CD4-positive, alpha-beta T cell (primary cell): Measurements from ENCODE around the gene TRIM67. TPM values are rescaled to one million over a fixed set of nuclear protein-coding genes. Genes with fewer than 3 reads are reported as not detected.
"Not testable (repeated sequence)": the region's sequence is repeated elsewhere in the genome, so short reads cannot be mapped to it uniquely, and the experiment has no call there.

Source experiments
- ATAC-seq: fragments of 200-7000 bp; cut with Tn5 transposase; one replicate; pipeline ENCODE4 v1.10.0; 2022; ENCODE audit warnings: mild to moderate bottlenecking; ENCODE audit not compliant: poor library complexity
- CTCF ChIA-PET: fragments of 350-600 bp; sonication (Branson Sonifier 250); formaldehyde crosslinking; loops from one replicate; lab custom pipeline; 2021; ENCODE audit warnings: antibody characterized with exemption, inconsistent platforms; lab: Charles Lee
- POLR2A ChIA-PET: fragments of 350-600 bp; sonication (Branson Sonifier 250); formaldehyde crosslinking; loops from one replicate; lab custom pipeline; 2021; ENCODE audit warnings: antibody characterized with exemption, inconsistent platforms; lab: Charles Lee
- DNase-seq, 14 experiments: peaks; one replicate each; pipeline ENCODE4 v3.0.0-alpha.2; 2013 to 2020; ENCODE audit warnings: mixed read lengths in 2 of 14
- H3K27ac ChIP-seq, 2 donors: one replicate each; pipeline versions ENCODE4 v1.5.1 to v1.7.0; 2013; ENCODE audit warnings: low read length in 2 of 2, low read depth in 1 of 2, mild to moderate bottlenecking in 1 of 2
- H3K27me3 ChIP-seq, 2 experiments: 1 replicate in 1 of 2; 2 replicates in 1 of 2; pipeline versions ENCODE4 v1.6.1 to v1.7.0; 2013; ENCODE audit warnings: low read length in 2 of 2, control low read depth in 1 of 2, mild to moderate bottlenecking in 1 of 2, moderate library complexity in 1 of 2; ENCODE audit not compliant: insufficient read depth in 2 of 2, control insufficient read depth in 1 of 2
- H3K36me3 ChIP-seq: one replicate; pipeline ENCODE4 v1.6.1; 2013; ENCODE audit warnings: low read length, control low read depth; ENCODE audit not compliant: insufficient read depth
- H3K4me1 ChIP-seq: one replicate; pipeline ENCODE4 v1.6.1; 2013; ENCODE audit warnings: low read length, control low read depth; ENCODE audit not compliant: insufficient read depth
- H3K4me3 ChIP-seq: one replicate; pipeline ENCODE4 v1.5.1; 2013; ENCODE audit warnings: mild to moderate bottlenecking, low read length, moderate library complexity
- H3K9me3 ChIP-seq, 2 experiments: 1 replicate in 1 of 2; 2 replicates in 1 of 2; pipeline versions ENCODE4 v1.6.1 to v1.7.0; 2013; ENCODE audit warnings: low read length in 2 of 2, mild to moderate bottlenecking in 2 of 2, control low read depth in 1 of 2, moderate library complexity in 1 of 2; ENCODE audit not compliant: control insufficient read depth in 1 of 2, insufficient read depth in 1 of 2
- H3K27ac Mint-ChIP-seq: one replicate; pipeline ENCODE4 v1.8.0; 2020; ENCODE audit warnings: mixed read lengths
- H3K27me3 Mint-ChIP-seq: one replicate; pipeline ENCODE4 v1.8.0; 2021; ENCODE audit warnings: mixed read lengths
- H3K36me3 Mint-ChIP-seq: one replicate; pipeline ENCODE4 v1.8.0; 2021; ENCODE audit warnings: low read depth, mixed read lengths
- H3K4me1 Mint-ChIP-seq: one replicate; pipeline ENCODE4 v1.8.0; 2021; ENCODE audit warnings: low read depth, mixed read lengths
- H3K4me3 Mint-ChIP-seq: one replicate; pipeline ENCODE4 v1.8.0; 2020; ENCODE audit warnings: mild to moderate bottlenecking, mixed read lengths
- H3K9me3 Mint-ChIP-seq: one replicate; pipeline ENCODE4 v1.8.0; 2020; ENCODE audit warnings: mixed read lengths
- CTCF ChIP-seq: fragments of 200-600 bp; IDR thresholded peaks from one replicate; pipeline ENCODE4 v1.8.0; 2022; ENCODE audit warnings: antibody characterized with exemption, mild to moderate bottlenecking
- intact Hi-C, 2 experiments: fragments of 100-400 bp; cut with DNase I in 1 of 2; cut with micrococcal nuclease in 1 of 2; formaldehyde crosslinking; loops; one replicate each; pipeline versions ENCODE4 v1.15.1 to v1.9.0; 2023 to 2025; cut with DNase I, micrococcal nuclease
- total RNA-seq, 174 experiments: library from RNA in 2 of 174; stranded (reverse) in 2 of 174; gene quantifications; one replicate each; pipeline ENCODE4 v1.2.3 and lab custom pipeline; 2021 to 2026

Gene TRIM67
- total RNA-seq, 2 experiments from 2014 or later = not detected

- H3K4me1 Mint-ChIP-seq = peaks cover 11% of the 10 kb centered on the region
- no peak overlapping the region for H3K27ac ChIP-seq
- POLR2A ChIA-PET = interaction anchor here (1.0 kb wide), 1 partner anchor 238 kb away, joined by 3 read pairs; no protein-coding TSS in a partner anchor
Observed at GRCh38 chr1:231211005-231211857, 49.4 kb downstream of the TRIM67 start.

GRCh38 chr1:231212301-231212700, 50.4 kb downstream of the TRIM67 start:
- DNase-seq, H3K4me3 Mint-ChIP-seq, H3K36me3 ChIP-seq, H3K9me3 Mint-ChIP-seq, POLR2A ChIA-PET, H3K27ac ChIP-seq, ATAC-seq, H3K4me3 ChIP-seq, H3K9me3 ChIP-seq, H3K27ac Mint-ChIP-seq, H3K27me3 ChIP-seq, H3K36me3 Mint-ChIP-seq, H3K27me3 Mint-ChIP-seq: not testable (repeated sequence)
- CTCF ChIA-PET = interaction anchor here (1.6 kb wide), 1 partner anchor 234 kb away, joined by 3 read pairs; the partner anchor contains the start of genes ARV1 and TTC13
- H3K4me1 ChIP-seq = peaks cover 11% of the 10 kb centered on the region
- peaks cover 11% of the 10 kb centered on the region for H3K4me1 Mint-ChIP-seq
- intact Hi-C loops = loop anchor here (5.0 to 10.0 kb wide), 5 partner anchors 198 to 570 kb away; partner anchors contain the start of genes COG2 (in 2 of the 2), ARV1 (in 1 of the 2) and TTC13 (in 1 of the 2)

More at GRCh38 chr1:231211005-231211857, 49.4 kb downstream of the TRIM67 start:
- no peaks in the 10 kb centered on the region for H3K36me3 Mint-ChIP-seq
- CTCF ChIA-PET = interaction anchor here (0.7 to 1.6 kb wide), 5 partner anchors 49 to 298 kb away, joined by 3 read pairs; partner anchors contain the start of genes ARV1 and TTC13
- Histone ChIP-seq H3K4me1 (peaks cover 11% of the 10 kb centered on the region), H3K36me3 (no peaks in the 10 kb centered on the region), H3K4me3 (peak overlapping the region; percentile 48), H3K9me3 (no peaks in the 10 kb centered on the region), H3K27me3 (no peaks in the 10 kb centered on the region)
- H3K4me3 Mint-ChIP-seq = peak overlapping the region; percentile 89
- intact Hi-C loops = loop anchor here (1.0 to 10.0 kb wide), 7 partner anchors 196 to 569 kb away; partner anchors contain the start of genes COG2 (in 2 of the 2), ARV1 (in 1 of the 2) and TTC13 (in 1 of the 2)
- DNase-seq (peak; percentile 77 to 93 (median 88)), ATAC-seq (peak; percentile 96)
- H3K27ac Mint-ChIP-seq = peak overlapping the region; percentile 5
- no peaks in the 10 kb centered on the region for H3K9me3 Mint-ChIP-seq
- TF ChIP-seq CTCF = peak; percentile 90
- H3K27me3 Mint-ChIP-seq = no peaks in the 10 kb centered on the region

- H3K9me3 ChIP-seq = no peaks in the 10 kb centered on the region
- no peak overlapping the region for H3K27ac Mint-ChIP-seq
- H3K4me3 ChIP-seq = no peak overlapping the region
- H3K27me3 ChIP-seq = no peaks in the 10 kb centered on the region
- ATAC-seq (no peak), DNase-seq (no peak)
- H3K9me3 Mint-ChIP-seq = no peaks in the 10 kb centered on the region
- H3K4me1 Mint-ChIP-seq = peaks cover 11% of the 10 kb centered on the region
- no peak overlapping the region for H3K27ac ChIP-seq
- no peak overlapping the region for H3K4me3 Mint-ChIP-seq
- H3K4me1 ChIP-seq = peaks cover 11% of the 10 kb centered on the region
- TF ChIP-seq CTCF = no peak
- H3K27me3 Mint-ChIP-seq = no peaks in the 10 kb centered on the region
- intact Hi-C loops = loop anchor here (5.0 to 10.0 kb wide), 5 partner anchors 199 to 572 kb away; partner anchors contain the start of genes COG2 (in 2 of the 2), ARV1 (in 1 of the 2) and TTC13 (in 1 of the 2)
- ChIA-PET POLR2A (no interaction called here), CTCF (no interaction called here)
- H3K36me3 ChIP-seq = no peaks in the 10 kb centered on the region
- H3K36me3 Mint-ChIP-seq = no peaks in the 10 kb centered on the region
Observed at GRCh38 chr1:231213831-231214573, 52.1 kb downstream of the TRIM67 start.
